Middle frontal gyrus (tissue), 1 donor: Measurements from ENCODE around the gene DCUN1D4.
"Not testable (repeated sequence)": the region's sequence is repeated elsewhere in the genome, so short reads cannot be mapped to it uniquely, and the experiment has no call there.

Source experiments
- DNase-seq: peaks from one replicate; pipeline ENCODE4 v3.0.0-alpha.2; 2015; ENCODE audit warnings: low spot score; ENCODE audit errors: extremely low spot score

DCUN1D4 gene

DNA sequence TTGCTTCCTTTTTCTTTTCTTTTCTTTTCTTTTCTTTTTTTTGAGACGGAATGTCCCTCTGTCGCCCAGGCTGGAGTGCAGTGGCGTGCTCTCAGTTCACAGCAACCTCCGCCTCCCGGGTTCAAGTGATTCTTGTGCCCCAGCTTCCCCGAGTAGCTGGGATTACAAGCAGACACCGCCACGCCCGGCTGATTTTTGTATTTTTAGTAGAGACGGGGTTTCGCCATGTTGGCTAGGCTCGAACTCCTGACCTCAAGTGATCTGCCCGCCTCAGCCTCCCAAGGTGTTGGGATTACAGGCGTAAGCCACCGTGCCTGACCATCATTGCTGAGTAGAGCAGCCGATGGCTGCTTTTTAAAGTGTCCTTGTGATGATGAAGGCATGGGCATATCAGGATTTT lies 50.4 kb downstream of the DCUN1D4 start:
- DNase-seq: not testable (repeated sequence)

DNA sequence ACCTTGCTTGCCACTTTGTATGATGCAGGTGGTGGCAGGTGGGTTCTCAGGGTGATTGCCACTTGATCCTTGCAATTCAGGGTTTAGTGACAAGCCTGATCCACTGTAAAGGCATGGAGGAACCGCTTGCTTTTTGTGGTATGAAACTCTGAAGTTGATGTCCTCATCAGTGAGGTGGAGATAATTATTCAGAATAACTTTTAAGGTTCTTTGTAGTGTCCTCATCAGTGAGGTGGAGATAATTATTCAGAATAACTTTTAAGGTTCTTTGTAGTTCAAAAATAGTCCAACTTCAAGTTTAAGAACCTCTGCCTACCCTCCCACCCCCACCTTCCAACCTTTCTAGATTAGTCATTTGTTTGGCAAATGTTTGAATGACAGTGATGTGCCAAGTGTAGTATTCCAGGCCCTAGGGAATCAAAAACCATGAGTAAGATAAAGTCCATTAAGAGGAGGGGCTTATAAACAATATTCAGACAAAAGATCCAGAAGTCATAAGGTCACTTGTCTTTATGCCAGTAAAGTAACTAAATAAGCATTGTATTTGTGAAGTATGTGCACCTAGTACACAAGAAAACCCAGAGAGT lies 51.2 kb downstream of the DCUN1D4 start:
- no peak for DNase-seq

DNA sequence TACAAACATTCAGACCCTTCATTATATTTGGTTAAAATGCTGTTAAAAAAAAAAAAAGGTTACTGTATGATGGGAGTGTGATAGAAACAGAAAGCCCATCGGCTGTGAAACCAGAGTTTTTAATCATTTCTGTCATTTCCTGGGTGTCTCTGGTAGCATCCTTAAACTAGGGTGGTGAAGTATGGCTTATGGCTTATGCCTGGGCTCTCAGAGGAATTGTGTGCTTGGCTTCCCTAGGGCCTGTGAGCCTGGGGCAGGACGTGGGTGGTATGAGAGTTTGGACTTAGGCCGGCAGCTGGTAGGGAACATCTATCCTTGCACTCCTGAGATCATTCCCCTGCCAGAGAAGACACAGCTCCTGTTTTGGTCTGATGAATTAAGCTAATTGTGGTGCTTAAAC lies 52.2 kb downstream of the DCUN1D4 start:
- DNase-seq: no peak

DNA sequence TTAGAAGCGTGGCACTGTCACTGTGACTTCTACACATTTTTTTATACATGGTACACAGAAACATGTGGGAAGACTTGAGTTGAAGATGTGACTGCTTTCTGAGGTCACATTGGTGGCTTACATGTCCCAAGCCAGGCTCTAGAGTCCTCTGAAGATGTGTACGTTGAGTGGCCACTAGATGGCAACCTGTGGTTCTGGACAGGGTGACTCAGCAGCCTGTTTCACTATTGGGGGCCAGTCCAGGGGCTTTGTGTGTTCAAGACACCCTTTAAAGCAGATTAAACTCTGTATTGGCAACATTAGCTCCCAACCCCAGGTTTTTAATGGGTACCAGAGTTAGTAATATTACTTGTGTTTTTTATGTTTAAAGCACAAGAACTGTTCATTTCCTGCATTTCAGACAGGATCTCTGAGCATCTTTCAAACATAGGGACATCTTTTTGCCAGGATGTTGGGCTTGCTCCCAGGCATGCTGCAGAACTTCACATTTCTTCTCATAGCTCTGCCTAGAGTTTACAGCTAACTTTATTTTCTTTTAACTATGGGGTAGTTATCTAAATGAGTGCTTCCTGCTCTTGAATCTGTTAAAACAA lies 53.0 kb downstream of the DCUN1D4 start:
- DNase-seq: peak; percentile 58

DNA sequence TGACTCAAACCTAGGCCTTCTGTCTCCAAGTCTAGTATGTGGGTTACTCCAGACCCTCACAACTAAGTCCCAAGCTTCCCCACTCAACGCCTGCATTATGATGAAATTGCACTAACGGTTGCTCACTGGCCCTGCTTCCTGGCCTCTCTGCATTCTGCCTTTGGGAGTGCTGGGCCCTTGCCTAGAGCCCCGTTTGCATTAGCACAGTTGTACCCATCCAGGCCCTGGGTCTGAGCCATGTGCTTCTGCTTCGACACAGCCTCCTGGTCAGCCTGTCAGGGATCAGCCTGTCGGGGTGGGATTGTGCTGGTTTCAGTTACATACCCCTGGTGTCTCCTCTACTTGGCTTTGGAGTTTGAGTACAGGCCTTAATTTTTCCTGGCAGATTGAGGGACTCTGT lies 58.4 kb downstream of the DCUN1D4 start:
- DNase-seq: no peak

DNA sequence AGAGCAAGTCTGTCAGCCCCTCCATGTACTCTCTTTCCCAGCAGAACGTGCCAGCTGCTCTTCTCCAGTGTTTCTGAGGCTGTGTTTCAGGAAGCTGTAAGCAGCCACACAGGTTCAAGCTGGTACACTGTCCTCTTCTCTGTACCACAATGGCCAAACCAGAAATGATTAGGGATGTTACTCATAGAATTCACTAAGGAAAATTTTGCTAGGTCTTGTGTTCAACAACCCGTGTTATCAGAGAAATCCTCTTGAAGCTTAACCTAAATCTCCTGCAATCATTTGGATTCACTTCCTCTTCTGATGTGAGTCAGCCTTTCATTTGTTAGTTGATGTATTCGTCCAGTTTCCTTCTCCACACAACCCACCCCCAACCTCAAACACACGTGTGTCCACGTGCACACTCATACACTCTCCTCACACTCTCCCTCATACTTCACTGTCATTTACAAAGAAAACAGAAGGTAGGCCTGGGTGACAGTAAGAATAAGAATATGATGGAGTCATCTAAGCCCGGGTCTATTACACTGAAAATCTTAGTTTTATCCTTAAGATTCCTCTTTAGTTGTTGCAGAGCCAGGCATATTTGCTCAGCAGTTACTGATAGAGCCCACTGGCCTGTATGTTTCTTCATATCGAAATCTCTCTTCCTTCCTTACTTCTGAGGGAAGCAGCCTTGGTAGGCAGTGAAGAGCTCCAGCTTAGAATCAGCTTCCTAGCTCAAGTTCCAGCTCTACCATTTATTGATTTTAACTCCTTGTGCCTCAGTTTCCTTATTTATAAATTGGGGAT lies 63.4 kb downstream of the DCUN1D4 start:
- no peak for DNase-seq

DNA sequence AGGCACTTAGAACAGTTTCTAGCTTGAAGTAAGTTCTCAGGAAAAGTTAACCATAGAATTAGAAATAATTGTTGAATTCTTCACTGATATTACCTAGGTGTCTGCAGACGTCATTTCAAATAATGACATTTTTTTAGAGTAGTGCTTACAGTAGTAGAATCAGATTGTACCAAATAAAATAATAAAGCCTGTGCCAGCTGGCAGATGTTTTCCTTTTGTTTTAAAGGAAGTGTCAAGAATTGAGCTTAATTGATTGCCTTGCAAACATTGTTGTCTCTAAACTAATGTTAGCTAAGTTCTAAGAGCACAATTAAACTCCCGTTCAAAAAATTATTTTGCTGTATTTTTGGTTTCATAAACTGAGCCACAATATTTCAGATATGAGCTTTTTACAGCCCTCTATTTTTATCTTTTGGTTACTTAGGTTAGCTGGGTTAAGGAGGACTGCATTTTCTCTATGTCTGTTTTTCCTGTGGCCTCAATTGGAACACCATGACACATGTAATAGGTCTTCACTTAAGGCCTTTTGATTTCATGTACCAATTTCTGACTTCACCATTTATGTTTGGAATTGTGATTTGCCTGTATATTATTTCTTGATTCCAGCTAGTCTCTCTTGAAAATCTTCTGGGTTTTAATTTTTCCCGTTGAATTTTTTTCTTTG lies 64.2 kb downstream of the DCUN1D4 start:
- no peak for DNase-seq

DNA sequence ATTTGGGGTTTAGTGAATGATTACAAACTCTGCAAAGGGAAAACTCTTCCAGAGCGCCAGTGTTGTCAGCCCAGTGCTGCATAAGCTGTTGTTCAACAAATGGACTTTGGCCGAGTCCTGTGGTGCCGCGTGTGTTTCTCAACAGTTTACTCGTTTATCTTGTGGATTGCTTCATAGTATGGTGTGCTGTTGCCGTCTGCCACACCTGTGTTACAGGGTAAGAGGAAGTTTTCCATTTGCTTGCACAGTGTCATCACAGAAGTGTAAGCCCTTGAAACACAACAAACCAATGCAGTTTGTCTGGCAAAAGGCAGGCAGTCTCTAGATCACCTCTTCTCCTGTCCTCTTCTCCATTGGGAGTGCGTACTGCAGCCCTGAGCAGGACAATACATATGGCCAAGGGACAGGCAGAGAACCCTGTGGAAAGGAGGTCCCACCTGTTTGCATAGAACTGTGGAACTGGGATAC lies 66.3 kb downstream of the DCUN1D4 start:
- no peak for DNase-seq

DNA sequence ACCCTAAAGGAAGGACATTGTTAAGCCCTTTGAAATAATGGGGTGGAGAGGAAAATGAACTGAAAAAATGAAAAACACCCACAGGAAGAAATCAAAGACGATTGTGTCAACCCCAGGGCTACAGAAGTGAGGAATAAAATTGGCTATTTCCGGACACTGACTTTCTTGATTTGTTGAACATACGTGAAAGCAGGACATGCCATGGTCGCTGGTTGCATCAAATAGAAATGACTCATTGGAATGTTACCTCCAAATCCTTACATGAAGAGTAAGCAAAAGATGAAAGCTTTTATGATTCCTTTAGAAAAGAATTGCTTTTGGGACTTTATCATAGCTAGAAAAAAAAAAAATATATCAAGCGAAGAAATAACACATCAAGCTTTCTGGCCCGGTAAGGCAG lies 75.3 kb downstream of the DCUN1D4 start:
- DNase-seq: no peak

DNA sequence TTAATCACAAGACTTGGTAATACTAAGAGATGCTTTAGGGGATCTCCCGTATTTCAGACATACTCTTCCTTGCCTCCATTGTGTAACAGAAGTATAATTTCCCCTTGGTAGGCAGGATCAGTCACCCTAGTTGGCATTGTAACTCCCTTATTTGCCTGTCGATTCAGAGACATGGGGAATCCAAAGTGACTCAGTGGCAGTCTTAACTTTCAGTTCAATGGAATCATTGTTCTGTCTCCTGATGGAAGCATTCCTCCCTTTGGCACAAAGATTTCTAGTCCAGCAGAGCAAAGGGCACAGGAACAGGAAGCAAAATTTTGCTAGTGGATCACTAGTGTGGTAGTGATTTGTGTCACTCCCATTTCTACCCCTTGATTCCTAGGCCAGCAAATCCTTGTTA lies 80.4 kb downstream of the DCUN1D4 start:
- no peak for DNase-seq

DNA sequence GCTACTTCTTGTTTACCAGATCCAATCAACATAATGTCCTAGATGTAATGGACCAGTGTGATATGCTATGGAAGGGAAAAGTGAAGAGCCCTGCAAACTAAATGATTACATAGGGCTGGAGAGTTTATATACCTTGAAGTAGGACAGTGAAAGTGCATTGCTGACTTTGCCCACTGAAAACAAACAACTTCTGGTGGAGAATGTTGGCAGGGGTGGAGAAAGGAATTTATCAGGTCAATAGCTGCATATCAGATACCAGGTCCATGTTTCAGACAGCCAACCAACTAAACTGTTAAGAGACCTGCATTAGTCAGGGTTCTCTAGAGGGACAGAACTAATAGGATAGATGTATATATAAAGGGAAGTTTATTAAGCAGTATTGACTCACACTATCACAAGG lies 82.4 kb downstream of the DCUN1D4 start:
- DNase-seq: no peak

DNA sequence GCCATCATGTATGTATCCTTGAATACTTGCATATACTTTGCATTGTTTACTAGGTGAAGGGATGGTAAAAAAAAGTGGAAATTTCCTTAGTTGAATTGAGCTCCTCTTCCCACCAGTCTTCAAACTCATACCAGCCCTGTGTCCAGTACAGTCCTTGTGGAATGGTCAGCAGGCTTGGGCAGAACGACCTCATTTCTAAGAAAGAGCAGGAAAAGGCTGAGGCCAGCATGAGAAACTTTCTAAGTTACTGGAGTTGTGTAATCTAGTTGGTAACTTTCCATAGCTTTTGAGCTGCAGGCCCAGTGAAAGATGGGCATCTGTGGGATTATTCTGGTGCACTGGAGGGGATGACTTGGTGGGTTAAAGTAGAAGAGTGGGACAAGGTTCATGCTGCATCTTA lies 87.6 kb downstream of the DCUN1D4 start:
- DNase-seq: no peak

DNA sequence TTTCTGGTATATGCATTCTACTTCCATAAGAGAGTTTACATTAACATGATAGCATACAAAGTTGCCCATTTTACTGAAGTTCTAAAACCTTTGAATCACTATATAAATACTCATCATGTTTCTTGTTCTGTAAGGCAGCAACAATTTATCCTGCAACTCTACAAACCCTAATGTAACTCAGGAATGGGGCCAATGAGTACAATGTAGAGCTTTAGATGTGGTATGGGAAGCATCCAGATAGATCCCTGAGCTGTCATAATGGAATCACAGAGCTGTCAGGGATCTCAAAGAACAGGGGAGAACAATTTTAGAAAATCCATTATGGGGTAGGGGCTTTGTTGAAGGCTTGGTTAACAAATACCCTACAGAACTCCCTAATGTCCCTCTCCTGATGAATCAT lies 88.5 kb downstream of the DCUN1D4 start:
- DNase-seq: no peak

DNA sequence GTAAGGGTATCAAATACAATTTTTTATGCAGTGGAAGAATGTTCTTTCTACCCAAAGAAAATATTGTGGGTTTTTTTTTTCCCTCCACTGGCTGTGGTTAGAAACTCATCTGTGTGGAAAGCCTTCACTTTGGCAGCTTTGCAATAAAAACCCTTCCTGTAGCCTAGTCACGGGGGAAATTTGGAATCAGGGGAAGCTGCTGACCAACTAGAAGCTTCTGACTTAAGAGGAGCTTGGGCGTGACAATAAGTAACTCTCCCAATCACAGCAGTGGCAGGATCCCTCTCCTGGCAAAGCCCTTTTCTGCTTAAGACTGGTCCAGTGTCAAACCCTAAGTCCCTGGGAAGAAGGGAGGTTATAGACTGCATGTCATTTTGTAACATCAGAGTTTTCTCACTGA lies 89.3 kb downstream of the DCUN1D4 start:
- no peak for DNase-seq

DNA sequence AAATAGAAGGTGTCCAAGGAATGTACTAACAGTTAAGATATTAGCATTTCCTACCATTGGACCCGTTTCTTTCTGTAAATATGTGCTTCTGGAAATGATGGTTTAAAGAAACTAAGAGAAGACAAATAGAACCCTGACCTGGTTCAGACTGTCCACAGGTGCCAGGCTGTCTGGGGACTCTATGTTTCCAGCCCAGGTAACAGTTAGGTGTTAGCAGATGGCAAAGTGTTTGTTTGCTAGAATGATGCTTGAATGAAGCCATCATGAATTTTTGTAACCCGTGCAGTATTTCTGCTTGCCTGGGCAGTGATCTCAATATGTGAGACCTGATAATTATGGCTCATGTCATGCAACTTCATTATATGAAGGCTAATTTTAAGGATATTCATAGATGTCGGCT lies 89.7 kb downstream of the DCUN1D4 start:
- DNase-seq: no peak

DNA sequence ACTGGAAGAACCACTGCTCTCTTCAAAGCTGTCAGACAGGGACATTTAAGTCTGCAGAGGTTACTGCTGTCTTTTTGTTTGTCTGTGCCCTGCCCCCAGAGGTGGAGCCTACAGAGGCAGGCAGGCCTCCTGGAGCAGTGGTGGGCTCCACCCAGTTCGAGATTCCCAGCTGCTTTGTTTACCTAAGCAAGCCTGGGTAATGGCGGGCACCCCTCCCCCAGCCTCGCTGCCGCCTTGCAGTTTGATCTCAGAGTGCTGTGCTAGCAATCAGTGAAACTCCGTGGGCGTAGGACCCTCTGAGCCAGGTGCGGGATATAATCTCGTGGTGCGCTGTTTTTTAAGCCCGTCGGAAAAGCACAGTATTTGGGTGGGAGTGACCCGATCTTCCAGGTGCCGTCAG lies 97.5 kb downstream of the DCUN1D4 start:
- DNase-seq: not testable (repeated sequence)

DNA sequence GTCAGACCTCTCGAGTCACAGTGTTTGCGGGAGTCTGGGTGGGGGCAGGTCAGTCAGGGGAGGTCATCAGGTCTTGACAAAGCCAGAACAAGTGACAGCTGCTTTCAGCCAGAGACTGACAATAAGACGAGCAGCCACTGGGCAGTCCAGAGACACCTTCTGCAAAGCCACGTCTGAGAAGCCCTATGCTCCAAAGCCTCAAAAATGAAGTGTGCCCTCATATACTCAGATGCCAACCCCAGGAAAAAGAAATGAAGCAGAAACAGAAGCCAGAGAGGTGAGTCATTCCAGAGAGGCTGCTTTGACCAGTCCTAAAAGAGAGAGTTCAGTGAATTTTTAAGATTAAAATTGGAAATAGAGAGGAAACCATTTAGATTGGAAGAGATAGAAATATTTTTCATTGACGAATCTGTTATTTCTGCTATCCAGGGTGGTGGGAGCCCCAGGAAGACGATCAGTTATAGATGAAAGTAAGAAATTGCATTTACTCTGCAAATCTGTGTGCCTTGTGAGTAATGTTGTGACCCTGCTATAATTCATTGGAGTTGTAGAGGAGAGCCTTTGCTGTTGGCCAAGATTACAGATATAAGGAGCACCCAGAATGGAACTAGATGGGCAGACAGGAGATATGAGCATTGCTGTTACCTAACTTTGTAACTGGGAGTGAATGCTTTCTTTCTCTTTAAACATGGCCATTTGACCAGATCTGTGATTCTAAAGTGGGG lies 99.3 kb downstream of the DCUN1D4 start:
- no peak for DNase-seq

DNA sequence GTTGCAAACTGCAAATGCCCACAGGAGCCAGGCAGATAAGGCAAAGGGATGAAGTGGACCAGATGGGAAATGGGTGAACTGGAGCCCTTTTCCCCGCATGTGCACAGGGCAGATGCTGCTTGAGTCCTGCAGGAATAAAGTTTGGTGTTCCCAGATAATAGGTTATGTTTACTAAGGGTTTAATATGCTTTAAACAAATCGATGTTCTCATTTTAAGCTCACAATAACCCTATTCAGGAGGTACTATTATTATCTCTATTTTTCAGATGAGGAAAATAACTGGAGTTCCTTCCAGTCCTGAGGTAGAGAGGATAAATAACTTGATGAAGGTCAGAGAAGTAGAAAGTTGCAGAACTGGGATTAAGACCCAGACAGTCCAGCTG lies 99.9 kb downstream of the DCUN1D4 start:
- no peak for DNase-seq

DNA sequence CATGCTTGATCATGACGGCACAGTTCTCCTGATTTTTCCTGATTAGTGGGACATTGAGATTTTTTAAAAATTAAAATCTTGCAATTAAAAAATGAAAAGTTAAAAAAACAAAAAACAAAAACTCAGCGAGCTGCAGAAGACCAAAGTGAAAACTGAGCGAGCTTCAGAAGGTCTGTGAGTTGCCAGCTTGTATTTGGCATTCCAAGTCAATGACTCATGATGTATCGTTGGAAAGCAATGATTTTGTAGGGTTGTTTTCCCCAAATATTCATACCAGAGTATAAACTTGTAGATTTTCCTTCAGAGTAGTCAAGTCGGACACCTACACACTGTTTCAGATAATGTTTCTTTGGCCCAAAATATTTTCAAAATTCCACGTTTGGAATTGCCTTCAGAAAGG lies 100.3 kb downstream of the DCUN1D4 start:
- no peak for DNase-seq

DNA sequence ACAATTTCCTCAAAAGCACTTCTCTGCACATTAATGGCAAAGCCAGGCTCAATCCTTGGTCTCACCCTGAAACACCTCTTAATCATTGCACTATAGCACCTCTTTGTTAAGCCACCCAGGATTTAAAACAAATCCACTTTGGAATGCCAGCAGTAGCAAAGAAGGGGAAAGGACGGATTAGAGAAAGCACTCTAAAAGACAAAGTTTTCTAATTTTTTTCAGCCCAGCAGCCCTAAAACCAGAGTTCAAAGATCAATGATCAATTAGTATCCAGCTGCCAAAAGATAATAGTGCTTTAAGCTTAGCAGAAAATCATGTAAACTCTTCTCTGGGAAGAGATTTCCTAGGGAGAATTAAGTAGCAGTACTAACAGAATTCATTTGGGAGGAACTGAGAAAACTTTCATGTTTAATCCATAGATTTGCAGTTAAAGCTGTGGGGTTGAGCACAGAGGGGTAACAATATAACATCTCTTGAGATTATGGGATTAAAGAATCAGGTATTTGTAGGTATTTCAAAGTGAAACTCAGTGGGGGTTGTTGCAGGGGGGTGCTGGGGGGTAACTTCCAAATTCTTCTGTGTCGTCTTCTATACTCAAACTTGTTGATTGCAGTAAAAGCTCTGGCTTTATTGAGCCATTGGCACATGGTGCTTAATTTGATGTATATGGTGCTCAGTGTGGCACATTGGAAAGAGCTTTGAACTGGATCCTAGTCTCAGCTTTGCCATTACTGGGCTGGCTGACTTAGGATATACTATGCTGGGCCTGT lies 115.4 kb downstream of the DCUN1D4 start:
- DNase-seq: no peak

DNA sequence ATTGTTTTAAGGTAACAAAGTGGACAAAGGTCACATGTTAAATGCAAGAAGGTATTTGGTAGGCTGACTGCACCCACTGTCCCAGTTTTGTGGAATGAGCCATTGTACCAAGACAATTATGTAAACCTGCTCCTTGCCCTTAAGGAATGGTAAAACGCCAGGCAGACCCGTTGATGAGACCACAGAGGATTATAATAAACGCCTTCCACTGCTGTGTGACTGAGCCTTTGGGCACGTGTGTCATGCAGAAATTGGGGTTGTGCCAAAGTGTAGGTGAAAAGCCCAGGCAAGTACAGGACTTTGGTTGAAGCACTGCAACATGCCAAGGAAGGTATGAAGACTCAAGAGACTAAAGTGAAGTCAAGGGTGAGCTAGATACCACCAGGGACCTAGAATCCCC lies 117.5 kb downstream of the DCUN1D4 start:
- DNase-seq: no peak
